AG10803 (cell line): Measurements from ENCODE around the gene TMC8.
A peak's percentile ranks its signal among the peaks of the same experiment; 100 is the strongest.
"Not testable (repeated sequence)": the region's sequence is repeated elsewhere in the genome, so short reads cannot be mapped to it uniquely, and the experiment has no call there.

ENCODE experiments used
- DNase-seq: peaks from one replicate; pipeline ENCODE4 v3.0.0; 2010; ENCODE audit warnings: low read depth
- H3K4me3 ChIP-seq: 2 replicates; pipeline ENCODE4 v1.5.1; 2011; ENCODE audit warnings: mild to moderate bottlenecking, low read length, control low read depth
- TF ChIP-seq, protein P1 (sequence below): conservative IDR thresholded peaks from 2 replicates; pipeline ENCODE4 v1.5.1; 2011; ENCODE audit warnings: mild to moderate bottlenecking, low read length, control low read depth, inconsistent platforms

Gene TMC8

GRCh38 chr17:78168903-78169793, 38.6 kb downstream of the TMC8 start:
- TF ChIP-seq, protein P1, sequence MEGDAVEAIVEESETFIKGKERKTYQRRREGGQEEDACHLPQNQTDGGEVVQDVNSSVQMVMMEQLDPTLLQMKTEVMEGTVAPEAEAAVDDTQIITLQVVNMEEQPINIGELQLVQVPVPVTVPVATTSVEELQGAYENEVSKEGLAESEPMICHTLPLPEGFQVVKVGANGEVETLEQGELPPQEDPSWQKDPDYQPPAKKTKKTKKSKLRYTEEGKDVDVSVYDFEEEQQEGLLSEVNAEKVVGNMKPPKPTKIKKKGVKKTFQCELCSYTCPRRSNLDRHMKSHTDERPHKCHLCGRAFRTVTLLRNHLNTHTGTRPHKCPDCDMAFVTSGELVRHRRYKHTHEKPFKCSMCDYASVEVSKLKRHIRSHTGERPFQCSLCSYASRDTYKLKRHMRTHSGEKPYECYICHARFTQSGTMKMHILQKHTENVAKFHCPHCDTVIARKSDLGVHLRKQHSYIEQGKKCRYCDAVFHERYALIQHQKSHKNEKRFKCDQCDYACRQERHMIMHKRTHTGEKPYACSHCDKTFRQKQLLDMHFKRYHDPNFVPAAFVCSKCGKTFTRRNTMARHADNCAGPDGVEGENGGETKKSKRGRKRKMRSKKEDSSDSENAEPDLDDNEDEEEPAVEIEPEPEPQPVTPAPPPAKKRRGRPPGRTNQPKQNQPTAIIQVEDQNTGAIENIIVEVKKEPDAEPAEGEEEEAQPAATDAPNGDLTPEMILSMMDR = no peak
- H3K4me3 ChIP-seq = peak overlapping the region; percentile 55
- peak; percentile 33 for DNase-seq

GRCh38 chr17:78170692-78171590, 40.4 kb downstream of the TMC8 start:
- TF ChIP-seq, protein P1 = no peak
- DNase-seq = no peak
- H3K4me3 ChIP-seq = no peak overlapping the region

GRCh38 chr17:78171591-78172248, 41.1 kb downstream of the TMC8 start:
- H3K4me3 ChIP-seq, DNase-seq: not testable (repeated sequence)

DNA sequence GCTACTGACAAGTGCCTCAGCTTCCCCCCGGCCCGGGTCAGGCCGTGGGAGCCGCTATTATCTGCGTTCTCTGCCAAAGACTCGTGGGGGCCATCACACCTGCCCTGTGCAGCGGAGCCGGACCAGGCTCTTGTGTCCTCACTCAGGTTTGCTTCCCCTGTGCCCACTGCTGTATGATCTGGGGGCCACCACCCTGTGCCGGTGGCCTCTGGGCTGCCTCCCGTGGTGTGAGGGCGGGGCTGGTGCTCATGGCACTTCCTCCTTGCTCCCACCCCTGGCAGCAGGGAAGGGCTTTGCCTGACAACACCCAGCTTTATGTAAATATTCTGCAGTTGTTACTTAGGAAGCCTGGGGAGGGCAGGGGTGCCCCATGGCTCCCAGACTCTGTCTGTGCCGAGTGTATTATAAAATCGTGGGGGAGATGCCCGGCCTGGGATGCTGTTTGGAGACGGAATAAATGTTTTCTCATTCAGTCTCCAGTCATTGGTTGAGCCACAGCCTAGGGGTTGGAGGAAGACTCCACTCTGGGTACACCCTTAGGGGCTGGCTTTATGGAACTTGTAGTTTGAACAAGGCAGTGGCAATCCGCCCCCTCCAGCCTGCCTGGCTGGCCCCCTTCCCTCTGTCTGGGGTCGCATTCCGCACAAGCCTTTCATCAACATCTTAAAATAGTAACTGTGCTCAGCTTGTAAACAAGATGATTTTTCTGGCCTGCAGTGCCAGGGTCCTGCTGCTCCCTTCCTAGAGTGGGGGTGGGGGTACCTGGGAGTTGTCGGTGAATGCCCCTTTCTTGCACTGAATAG, 41.9 kb downstream of the TMC8 start:
- H3K4me3 ChIP-seq = no peak overlapping the region
- DNase-seq = no peak
- TF ChIP-seq, protein P1 = no peak

GRCh38 chr17:78173097-78173715, 42.6 kb downstream of the TMC8 start:
- no peak for DNase-seq
- TF ChIP-seq, protein P1 = no peak
- no peak overlapping the region for H3K4me3 ChIP-seq

GRCh38 chr17:78174346-78174869, 43.8 kb downstream of the TMC8 start:
- DNase-seq = no peak
- TF ChIP-seq, protein P1 = no peak

More at GRCh38 chr17:78174346-78174869, 43.8 kb downstream of the TMC8 start:
- H3K4me3 ChIP-seq = no peak overlapping the region
